22Rv1 (cell line): Measurements from ENCODE around the gene LYPD4.

ENCODE experiments used
- CTCF ChIP-seq: fragments of 450-650 bp; IDR thresholded peaks from 2 replicates; pipeline ENCODE4 v1.5.1; 2017; ENCODE audit warnings: mild to moderate bottlenecking
- ZFX ChIP-seq: fragments of 450-650 bp; IDR thresholded peaks from 2 replicates; pipeline ENCODE4 v1.6.1; 2017; ENCODE audit warnings: antibody characterized with exemption, borderline replicate concordance

DNA sequence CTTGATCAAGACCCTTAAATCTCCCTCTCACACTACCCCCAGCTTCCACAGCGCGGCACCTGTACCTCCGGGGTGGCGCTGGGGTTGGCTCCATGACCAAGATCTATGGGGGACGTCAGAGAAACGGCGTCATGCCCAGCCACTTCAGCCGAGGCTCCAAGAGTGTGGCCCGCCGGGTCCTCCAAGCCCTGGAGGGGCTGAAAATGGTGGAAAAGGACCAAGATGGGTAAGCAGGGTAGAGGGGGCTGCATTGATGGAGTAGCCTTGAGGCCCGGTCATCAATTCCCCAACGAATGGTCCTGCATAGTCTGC lies 24.5 kb upstream of the LYPD4 start:
- TF ChIP-seq CTCF = no peak
- no peak for TF ChIP-seq ZFX
